ENCODE data around the gene HLA-DOB.

Gene HLA-DOB

GRCh38 chr6:32852844-32853540 is 36.2 kb upstream of the HLA-DOB start:
- TF ChIP-seq NFIC (IDR thresholded peaks at IDR 0.05) = no peak
- TF ChIP-seq TEAD4 (IDR thresholded peaks at IDR 0.05) = no peak
- no peak for TF ChIP-seq CEBPB (IDR thresholded peaks at IDR 0.05)
- no peak for TF ChIP-seq ZBTB7A (IDR thresholded peaks at IDR 0.05; ENCODE audit: low read depth)
- TF ChIP-seq RAD21 (IDR thresholded peaks at IDR 0.05; ENCODE audit: low read depth) = no peak
- TF ChIP-seq MAX (IDR thresholded peaks at IDR 0.05) = no peak
- no peak for TF ChIP-seq CREB1 (IDR thresholded peaks at IDR 0.05; ENCODE audit: low read depth)
- TF ChIP-seq TCF12 (IDR thresholded peaks at IDR 0.05; ENCODE audit: low read depth) = no peak
- TF ChIP-seq EP300 (IDR thresholded peaks at IDR 0.05; ENCODE audit: borderline replicate concordance) = no peak
- TF ChIP-seq REST (IDR thresholded peaks at IDR 0.05; ENCODE audit: low read depth) = no peak
- no peak for TF ChIP-seq FOXM1 (IDR thresholded peaks at IDR 0.05; ENCODE audit: borderline replicate concordance, low read depth)
- no peak for TF ChIP-seq USF1 (IDR thresholded peaks at IDR 0.05)

- no peak for TF ChIP-seq YY1 (IDR thresholded peaks at IDR 0.05; ENCODE audit: low read depth)
- TF ChIP-seq TEAD4 (IDR thresholded peaks at IDR 0.05) = no peak
- TF ChIP-seq RAD21 (IDR thresholded peaks at IDR 0.05; ENCODE audit: low read depth) = no peak
- TF ChIP-seq MAX (IDR thresholded peaks at IDR 0.05) = no peak
- no peak for TF ChIP-seq CREB1 (IDR thresholded peaks at IDR 0.05; ENCODE audit: low read depth)
- no peak for TF ChIP-seq EP300 (IDR thresholded peaks at IDR 0.05; ENCODE audit: borderline replicate concordance)
- TF ChIP-seq TAF1 (IDR thresholded peaks at IDR 0.05; ENCODE audit: low read depth) = no peak
- TF ChIP-seq USF1 (IDR thresholded peaks at IDR 0.05) = no peak
Observed at GRCh38 chr6:32852018-32852843, 35.4 kb upstream of the HLA-DOB start.

- TF ChIP-seq FOXM1 (IDR thresholded peaks at IDR 0.05; ENCODE audit: borderline replicate concordance, low read depth) (no peak), CREB1 (IDR thresholded peaks at IDR 0.05; ENCODE audit: low read depth) (no peak), USF1 (IDR thresholded peaks at IDR 0.05) (no peak), TEAD4 (IDR thresholded peaks at IDR 0.05) (no peak), TAF1 (IDR thresholded peaks at IDR 0.05; ENCODE audit: low read depth) (no peak), TCF12 (IDR thresholded peaks at IDR 0.05; ENCODE audit: low read depth) (no peak), EP300 (IDR thresholded peaks at IDR 0.05; ENCODE audit: borderline replicate concordance) (no peak), CEBPB (IDR thresholded peaks at IDR 0.05) (no peak)
Observed at GRCh38 chr6:32851025-32851424, 34.2 kb upstream of the HLA-DOB start.

- TF ChIP-seq FOXM1 (IDR thresholded peaks at IDR 0.05; ENCODE audit: borderline replicate concordance, low read depth) (no peak), USF1 (IDR thresholded peaks at IDR 0.05) (no peak), TCF12 (IDR thresholded peaks at IDR 0.05; ENCODE audit: low read depth) (no peak), REST (IDR thresholded peaks at IDR 0.05; ENCODE audit: low read depth) (no peak), CREB1 (IDR thresholded peaks at IDR 0.05; ENCODE audit: low read depth) (no peak), CEBPB (IDR thresholded peaks at IDR 0.05) (no peak), YY1 (IDR thresholded peaks at IDR 0.05; ENCODE audit: low read depth) (no peak), TAF1 (IDR thresholded peaks at IDR 0.05; ENCODE audit: low read depth) (no peak), MAX (IDR thresholded peaks at IDR 0.05) (no peak), EP300 (IDR thresholded peaks at IDR 0.05; ENCODE audit: borderline replicate concordance) (no peak), NFIC (IDR thresholded peaks at IDR 0.05) (no peak), EGR1 (IDR thresholded peaks at IDR 0.05) (no peak), ZBTB7A (IDR thresholded peaks at IDR 0.05; ENCODE audit: low read depth) (no peak), TEAD4 (IDR thresholded peaks at IDR 0.05) (no peak), RAD21 (IDR thresholded peaks at IDR 0.05; ENCODE audit: low read depth) (no peak)
Observed at GRCh38 chr6:32849126-32849525, 32.3 kb upstream of the HLA-DOB start.
